Astrocyte of the spinal cord (primary cell): ENCODE data around the gene ZBTB16.

Experiments used
- DNase-seq: peaks from one replicate; pipeline ENCODE4 v3.0.0; 2011; ENCODE audit warnings: low read depth, low spot score
- H3K4me3 ChIP-seq: 2 replicates; pipeline ENCODE4 v1.5.1; 2011; ENCODE audit warnings: low read depth, mild to moderate bottlenecking, low read length, moderate library complexity
- in situ Hi-C: cut with HindIII; loops from 2 replicates; pipeline ENCODE4 v1.10.0; 2017; ENCODE audit warnings: low sequenced_read_pairs
- TF ChIP-seq, protein P1 (sequence below): IDR thresholded peaks from 2 replicates; pipeline ENCODE4 v1.5.1; 2012; ENCODE audit warnings: low read depth, mild to moderate bottlenecking, low read length, inconsistent platforms

Gene ZBTB16

DNA sequence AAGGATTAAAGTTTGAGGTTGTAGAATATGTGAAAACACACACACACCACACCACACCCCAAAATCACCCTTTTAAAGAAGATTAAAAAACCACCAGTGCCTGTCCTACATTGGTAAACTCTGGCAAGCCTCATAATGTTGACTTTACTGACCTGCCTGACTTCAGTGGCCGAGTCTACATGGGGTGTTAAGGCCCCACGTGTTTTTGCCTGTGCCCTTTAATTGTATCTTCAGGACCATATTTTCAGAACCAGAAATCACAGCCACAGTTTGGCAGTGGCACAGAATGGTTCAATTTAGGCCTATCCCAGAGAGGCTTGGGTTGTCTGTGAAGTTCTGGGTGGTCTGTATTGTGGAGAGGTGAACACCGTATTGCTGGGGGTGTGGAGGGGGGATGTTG lies 33.4 kb downstream of the ZBTB16 start:
- no peak overlapping the region for H3K4me3 ChIP-seq
- no peak for DNase-seq
- in situ Hi-C loops, result no loop called here
- TF ChIP-seq, protein P1, sequence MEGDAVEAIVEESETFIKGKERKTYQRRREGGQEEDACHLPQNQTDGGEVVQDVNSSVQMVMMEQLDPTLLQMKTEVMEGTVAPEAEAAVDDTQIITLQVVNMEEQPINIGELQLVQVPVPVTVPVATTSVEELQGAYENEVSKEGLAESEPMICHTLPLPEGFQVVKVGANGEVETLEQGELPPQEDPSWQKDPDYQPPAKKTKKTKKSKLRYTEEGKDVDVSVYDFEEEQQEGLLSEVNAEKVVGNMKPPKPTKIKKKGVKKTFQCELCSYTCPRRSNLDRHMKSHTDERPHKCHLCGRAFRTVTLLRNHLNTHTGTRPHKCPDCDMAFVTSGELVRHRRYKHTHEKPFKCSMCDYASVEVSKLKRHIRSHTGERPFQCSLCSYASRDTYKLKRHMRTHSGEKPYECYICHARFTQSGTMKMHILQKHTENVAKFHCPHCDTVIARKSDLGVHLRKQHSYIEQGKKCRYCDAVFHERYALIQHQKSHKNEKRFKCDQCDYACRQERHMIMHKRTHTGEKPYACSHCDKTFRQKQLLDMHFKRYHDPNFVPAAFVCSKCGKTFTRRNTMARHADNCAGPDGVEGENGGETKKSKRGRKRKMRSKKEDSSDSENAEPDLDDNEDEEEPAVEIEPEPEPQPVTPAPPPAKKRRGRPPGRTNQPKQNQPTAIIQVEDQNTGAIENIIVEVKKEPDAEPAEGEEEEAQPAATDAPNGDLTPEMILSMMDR, result no peak

DNA sequence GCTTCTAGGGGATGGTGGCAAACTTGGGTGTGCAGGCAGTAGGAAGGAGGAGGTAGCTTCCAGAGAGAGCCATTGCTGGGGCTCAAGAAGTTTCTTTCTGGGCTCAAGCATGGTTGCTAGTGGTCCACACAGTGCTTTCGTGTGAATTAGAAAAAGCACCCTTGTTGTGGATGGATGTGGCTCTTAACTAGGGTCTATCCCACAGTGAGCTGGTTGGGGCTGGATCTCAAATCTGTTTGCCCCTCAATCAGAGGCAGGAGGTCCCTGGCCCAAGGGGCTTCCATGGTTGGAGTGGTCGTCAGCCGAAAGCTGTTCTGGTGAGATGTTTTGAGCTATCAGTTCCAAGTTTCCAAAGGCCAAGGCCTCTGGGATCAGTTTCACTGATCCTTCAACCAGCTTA lies 35.0 kb downstream of the ZBTB16 start:
- no peak for DNase-seq
- TF ChIP-seq, protein P1, result no peak
- in situ Hi-C loops, result no loop called here
- no peak overlapping the region for H3K4me3 ChIP-seq

DNA sequence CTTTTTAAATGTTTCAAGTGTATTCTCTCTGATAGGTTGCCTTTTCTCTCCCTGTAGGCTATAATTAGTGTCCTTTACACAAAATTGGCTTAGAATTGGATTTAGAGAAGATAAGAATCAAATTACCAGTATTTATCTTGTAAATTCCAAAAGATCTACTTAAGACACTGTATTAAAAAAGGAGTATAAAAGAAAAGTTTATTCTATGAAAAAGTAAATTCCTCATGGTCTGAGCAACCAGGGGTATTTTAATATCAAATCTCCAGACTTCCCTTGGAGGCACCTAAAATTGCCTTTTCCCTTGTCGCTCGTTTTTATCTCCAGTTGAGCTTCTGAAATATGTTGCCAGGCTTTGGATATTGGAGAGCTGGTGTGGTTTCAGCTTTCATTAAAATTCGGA lies 36.4 kb downstream of the ZBTB16 start:
- H3K4me3 ChIP-seq, result no peak overlapping the region
- in situ Hi-C loops, result no loop called here
- TF ChIP-seq, protein P1, result no peak
- DNase-seq, result no peak

DNA sequence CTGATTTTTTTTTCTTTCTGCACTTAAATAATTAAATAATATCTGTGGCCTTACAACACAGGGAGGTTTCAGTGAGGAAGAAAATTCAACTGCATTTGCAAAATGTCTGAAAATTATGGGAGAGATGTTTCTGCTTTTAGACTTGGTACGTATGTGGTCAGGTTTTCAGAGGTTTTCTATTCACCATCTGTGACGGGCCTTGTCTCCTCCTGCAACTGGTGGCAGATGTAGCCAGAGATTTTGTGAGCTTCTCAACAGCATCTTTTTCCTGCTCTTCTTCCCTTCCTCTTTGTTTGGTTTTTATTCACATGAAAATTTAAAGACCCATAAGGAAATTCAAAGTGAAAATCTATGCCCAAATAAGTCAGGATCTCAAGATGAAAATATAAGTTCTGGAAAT lies 38.3 kb downstream of the ZBTB16 start:
- in situ Hi-C loops, result no loop called here

DNA sequence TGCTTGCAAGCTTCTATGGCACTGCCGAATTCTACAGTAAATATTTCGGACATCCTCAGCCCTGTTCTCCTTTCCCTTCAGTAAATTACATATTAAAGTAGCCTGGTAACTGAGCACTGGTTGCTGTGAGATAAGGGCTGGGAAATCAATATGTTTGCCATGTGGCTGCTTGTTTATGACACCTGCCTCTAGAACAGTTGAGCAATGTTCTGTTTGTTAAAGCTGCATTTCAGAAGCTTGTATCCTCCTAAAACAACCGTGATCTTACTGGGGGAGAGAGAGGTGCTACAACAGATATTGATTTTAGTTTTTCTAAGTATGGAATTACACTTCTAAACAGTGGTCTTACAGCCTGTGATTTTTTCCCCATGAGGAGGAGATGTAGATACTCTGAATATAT lies 39.4 kb downstream of the ZBTB16 start:
- no peak for DNase-seq
- TF ChIP-seq, protein P1, result no peak
- H3K4me3 ChIP-seq, result no peak overlapping the region
- in situ Hi-C loops, result no loop called here

More for the DNA sequence above, 38.3 kb downstream of the ZBTB16 start:
- DNase-seq, result no peak
- TF ChIP-seq, protein P1, result no peak
- H3K4me3 ChIP-seq, result no peak overlapping the region

DNA sequence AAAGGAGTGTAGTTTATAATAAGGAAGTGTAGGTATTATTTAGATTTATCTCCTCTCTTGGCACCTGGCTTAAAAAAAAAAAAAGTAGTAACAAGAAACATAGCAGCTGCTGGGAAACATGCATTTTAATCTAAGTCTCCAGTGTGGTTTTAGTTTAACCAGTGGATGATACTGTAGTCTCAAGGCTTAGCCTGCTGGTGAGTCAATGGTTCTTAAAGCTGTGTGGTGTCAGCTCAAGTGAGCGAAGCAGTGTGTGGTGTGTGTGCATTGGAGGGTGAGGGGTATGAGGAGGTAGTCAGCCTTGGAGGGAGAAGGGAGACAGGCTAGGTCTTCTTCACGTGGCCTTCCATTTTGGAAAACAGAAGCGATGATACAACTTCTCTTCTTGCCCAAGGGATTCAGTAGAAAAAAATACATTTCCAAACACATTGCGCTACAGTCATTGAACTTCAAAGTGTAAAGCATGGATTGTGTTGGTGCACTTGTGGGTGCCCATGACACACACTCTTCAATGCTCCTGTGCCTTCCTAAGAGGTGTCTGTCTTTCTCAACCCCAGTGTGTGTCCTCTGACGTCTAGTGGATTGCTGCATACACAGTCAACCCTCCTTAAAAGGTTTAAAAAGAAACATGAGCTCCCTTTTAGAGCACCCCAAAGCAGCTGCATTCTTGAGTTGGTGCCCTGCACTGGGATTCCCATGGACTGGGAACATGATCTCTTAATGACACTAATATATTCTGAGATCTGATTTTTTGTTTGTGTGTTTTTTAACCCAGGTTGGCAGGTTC lies 40.1 kb downstream of the ZBTB16 start:
- no peak overlapping the region for H3K4me3 ChIP-seq
- TF ChIP-seq, protein P1, result no peak
- in situ Hi-C loops, result no loop called here
- peak; percentile 52 for DNase-seq
